ENCODE measurements around the gene ATF6B.

- TF ChIP-seq POLR2A (IDR thresholded peaks at IDR 0.05; ENCODE audit: low read length) (no peak), GATA1 (IDR thresholded peaks at IDR 0.05; ENCODE audit: low read depth, low read length) (no peak)
These were observed 43.2 kb upstream of the ATF6B start for GRCh38 chr6:32171234-32171633.
